Activated CD4-positive, alpha-beta memory T cell treated with anti-CD3 and anti-CD28 coated beads, Interleukin-2, amount 10 ng/mL, durations not matched to agents 7 days and 5 days (primary cell): ENCODE measurements around the gene CPNE7. TPM values are rescaled to one million over a fixed set of nuclear protein-coding genes. Genes with fewer than 3 reads are reported as not detected.
A peak's percentile ranks its signal among the peaks of the same experiment; 100 is the strongest.

Source experiments
- CTCF ChIA-PET: fragments of 350-600 bp; sonication (Branson Sonifier 250); formaldehyde crosslinking; loops from one replicate; lab custom pipeline; 2021; ENCODE audit warnings: antibody characterized with exemption, inconsistent platforms; lab: Charles Lee
- POLR2A ChIA-PET: fragments of 350-600 bp; sonication (Branson Sonifier 250); formaldehyde crosslinking; loops from one replicate; lab custom pipeline; 2021; ENCODE audit warnings: antibody characterized with exemption; lab: Charles Lee
- DNase-seq: peaks from one replicate; pipeline ENCODE4 v3.0.0-alpha.2; 2020
- H3K27ac Mint-ChIP-seq: one replicate; pipeline ENCODE4 v1.8.0; 2021; ENCODE audit warnings: mild to moderate bottlenecking, mixed read lengths
- H3K27me3 Mint-ChIP-seq: one replicate; pipeline ENCODE4 v1.8.0; 2021; ENCODE audit warnings: mixed read lengths
- H3K36me3 Mint-ChIP-seq: one replicate; pipeline ENCODE4 v1.8.0; 2021; ENCODE audit warnings: low read depth, mixed read lengths
- H3K4me1 Mint-ChIP-seq: one replicate; pipeline ENCODE4 v1.8.0; 2021; ENCODE audit warnings: mixed read lengths
- H3K4me3 Mint-ChIP-seq: one replicate; pipeline ENCODE4 v1.8.0; 2021; ENCODE audit warnings: mild to moderate bottlenecking, mixed read lengths
- H3K9me3 Mint-ChIP-seq: one replicate; pipeline ENCODE4 v1.8.0; 2021; ENCODE audit warnings: mixed read lengths
- total RNA-seq, 2 experiments: library from RNA; stranded (reverse); gene quantifications; one replicate each; pipeline ENCODE4 v1.2.3, GENCODE V29; 2021

CPNE7 gene
- total RNA-seq, 2 experiments from 2014 or later, result 3.3 to 4.4 TPM

DNA sequence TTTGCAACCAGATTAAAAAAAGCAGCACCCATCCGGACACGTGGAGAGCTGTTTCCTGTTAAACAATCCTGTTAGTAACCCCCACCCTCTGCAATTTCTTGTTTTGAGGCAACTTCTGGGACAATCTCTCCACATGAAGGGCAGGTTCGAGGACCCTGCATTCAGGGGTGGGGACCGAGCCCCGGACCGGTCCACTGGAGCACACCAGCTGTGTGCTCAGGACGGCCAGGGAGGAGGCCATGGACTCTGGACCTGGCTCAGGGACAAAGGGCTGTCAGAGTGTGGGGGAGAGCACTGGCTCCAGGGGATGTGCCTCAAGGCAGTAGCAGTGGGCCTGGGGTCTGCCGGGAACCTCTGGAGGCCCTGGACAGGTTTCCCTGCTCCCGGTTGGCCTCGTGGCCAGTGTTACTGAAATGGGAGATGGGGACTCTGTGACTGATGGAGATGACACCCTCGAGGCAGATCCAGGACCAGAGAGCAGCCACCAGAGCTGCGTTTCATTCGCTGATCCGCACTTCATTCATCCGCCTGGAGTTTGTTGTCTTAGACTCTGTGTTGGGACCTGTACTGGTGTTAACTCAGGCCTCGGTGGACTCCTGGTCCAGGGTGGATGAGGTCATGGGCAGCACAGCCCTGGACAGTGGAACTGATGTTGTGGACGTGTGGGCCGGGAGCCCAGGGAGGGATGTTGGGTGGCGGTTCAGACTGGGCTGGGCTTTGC is 2.9 kb upstream of the CPNE7 start:
- H3K9me3 Mint-ChIP-seq, result no peaks in the 10 kb centered on the region
- no peak overlapping the region for H3K27ac Mint-ChIP-seq
- POLR2A ChIA-PET, result interaction anchor here (1.4 kb wide), 1 partner anchor 11 kb away, joined by 4 read pairs; no protein-coding TSS in a partner anchor
- DNase-seq, result no peak
- CTCF ChIA-PET, result no interaction called here
- H3K27me3 Mint-ChIP-seq, result peaks cover 20% of the 10 kb centered on the region
- no peak overlapping the region for H3K4me3 Mint-ChIP-seq
- H3K4me1 Mint-ChIP-seq, result peaks cover 14% of the 10 kb centered on the region
- no peaks in the 10 kb centered on the region for H3K36me3 Mint-ChIP-seq

DNA sequence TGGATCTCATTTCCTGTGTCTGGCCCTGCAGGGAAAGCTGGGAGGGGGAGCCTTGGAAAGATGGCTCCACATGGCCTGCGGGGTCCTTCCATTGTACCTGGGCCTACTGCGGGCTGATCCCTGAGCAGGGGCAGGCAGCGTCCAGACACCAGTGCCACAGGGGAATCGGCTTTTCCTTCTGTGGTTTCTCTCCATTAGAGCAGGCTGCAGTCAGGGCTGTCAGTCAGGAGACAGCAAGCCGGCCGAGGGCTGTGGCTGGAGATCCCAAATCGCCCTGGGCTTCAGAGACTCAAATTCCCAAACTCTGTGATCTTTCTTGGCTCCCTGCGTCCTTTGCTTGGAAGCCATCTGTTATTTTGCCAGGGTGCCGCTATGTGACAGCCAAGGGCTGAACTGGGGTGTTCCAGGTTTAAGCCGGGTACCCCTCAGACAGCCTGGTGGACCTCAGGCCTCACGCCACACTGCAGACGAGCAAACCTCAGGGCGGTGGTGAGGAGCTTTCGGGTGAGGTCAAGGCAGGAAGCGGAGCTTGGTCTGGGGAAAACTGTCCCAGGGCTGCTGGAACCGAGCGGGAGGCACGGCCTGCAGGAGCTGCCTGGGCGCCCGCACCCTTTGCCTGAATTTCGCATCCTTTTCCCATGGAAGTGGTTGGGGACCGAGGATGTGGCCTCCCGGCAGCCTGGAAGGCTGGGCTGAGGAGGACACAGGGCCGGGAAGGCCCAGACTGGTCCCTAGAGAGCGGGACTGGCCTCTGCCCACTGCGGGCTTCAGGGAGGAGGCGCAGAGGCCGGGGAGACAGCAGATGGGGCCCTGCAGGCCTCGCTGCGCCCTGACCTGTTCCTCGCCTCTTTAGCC is 1.5 kb upstream of the CPNE7 start:
- DNase-seq, result no peak
- Mint-ChIP-seq H3K27me3 (peaks cover 22% of the 10 kb centered on the region), H3K27ac (no peak overlapping the region), H3K4me3 (peak overlapping the region; percentile 6), H3K4me1 (peaks cover 14% of the 10 kb centered on the region), H3K9me3 (no peaks in the 10 kb centered on the region), H3K36me3 (no peaks in the 10 kb centered on the region)
- ChIA-PET POLR2A (interaction anchor here (0.9 kb wide), 1 partner anchor 9 kb away, joined by 4 read pairs; no protein-coding TSS in a partner anchor), CTCF (interaction anchor here (0.7 kb wide), 1 partner anchor 97 kb away, joined by 3 read pairs; no protein-coding TSS in a partner anchor)

DNA sequence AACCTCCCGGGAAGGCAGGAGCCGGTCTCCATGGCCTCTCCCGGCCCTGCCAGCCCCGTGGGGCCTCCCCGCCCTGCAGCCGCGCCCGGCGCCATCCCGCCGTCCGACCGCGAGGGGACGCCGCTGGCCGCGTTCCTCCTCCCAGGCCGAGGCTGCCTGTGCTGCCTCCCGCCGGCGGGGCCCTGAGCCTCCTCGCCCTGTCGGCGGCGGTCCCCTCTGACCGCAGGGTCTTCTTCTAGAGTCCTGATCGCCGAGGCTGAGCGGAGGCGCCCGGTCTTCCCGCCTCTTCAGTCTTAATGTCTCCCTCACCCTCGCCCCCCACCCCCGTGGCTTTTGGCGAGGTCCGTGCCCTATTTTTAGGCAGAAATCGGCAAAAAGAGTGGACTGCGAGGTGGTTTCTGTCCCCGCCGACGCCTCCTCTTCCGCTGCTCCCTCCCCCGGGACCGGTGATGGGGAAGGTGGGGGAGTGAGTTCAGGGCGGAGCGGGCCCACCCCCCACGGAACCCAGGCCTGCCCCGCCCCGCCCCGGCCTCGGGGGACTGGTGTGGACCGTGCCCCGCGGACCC is 794 bp upstream of the CPNE7 start:
- CTCF ChIA-PET, result no interaction called here
- no peaks in the 10 kb centered on the region for H3K36me3 Mint-ChIP-seq
- POLR2A ChIA-PET, result interaction anchor here (0.9 to 1.5 kb wide), 2 partner anchors 9 to 11 kb away, joined by 4 to 6 read pairs; no protein-coding TSS in a partner anchor
- H3K4me3 Mint-ChIP-seq, result peak overlapping the region; percentile 17
- no peaks in the 10 kb centered on the region for H3K9me3 Mint-ChIP-seq
- peaks cover 22% of the 10 kb centered on the region for H3K27me3 Mint-ChIP-seq
- peaks cover 14% of the 10 kb centered on the region for H3K4me1 Mint-ChIP-seq
- DNase-seq, result peak; percentile 70
- no peak overlapping the region for H3K27ac Mint-ChIP-seq

DNA sequence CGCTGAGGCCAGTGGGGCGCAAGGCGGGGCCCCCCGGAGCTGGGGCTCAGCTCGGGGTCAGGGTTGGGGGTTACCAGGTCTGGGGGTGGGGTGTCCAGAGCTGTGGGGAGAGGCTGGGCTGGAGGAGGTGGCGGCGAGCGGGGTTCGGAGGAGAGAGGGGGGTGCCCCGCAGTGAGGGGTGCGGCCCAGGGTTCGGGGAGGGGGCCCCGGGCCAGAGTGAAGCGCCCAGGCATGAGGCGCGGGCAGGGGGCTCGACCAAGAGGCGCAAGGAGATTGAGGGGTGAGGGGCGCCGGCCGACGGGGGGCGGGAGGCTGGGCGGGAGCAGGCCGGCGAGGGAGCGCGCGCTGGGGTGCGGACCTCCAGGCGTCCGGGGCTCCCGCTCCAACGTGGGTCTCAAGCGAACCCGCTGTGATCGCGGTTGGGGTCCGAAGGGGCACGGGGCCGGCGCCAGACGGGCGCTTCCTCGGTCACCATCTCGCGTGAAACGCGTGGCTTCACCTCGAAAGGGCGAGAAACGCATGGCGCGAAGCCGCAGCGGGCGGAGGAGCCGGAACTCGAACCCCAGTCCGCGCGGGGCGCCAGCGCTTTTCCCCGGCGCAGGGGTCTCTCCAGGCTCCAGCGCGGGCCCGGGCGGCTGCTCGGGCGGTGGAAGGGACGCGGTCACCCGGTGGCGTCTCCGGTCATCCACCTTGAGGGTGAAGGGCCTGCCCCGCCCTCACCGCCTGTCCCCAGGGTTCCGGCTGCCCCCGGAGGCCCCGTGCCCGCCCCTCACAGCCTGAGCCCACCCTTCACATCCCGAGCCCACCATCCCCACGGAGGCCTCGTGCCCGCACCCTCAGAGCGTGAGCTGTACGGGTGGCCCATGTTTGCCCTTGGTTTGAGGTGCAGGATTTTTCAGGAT is 846 bp downstream of the CPNE7 start:
- Mint-ChIP-seq H3K36me3 (no peaks in the 10 kb centered on the region), H3K4me1 (peaks cover 14% of the 10 kb centered on the region), H3K27ac (no peak overlapping the region), H3K27me3 (peaks cover 22% of the 10 kb centered on the region), H3K4me3 (no peak overlapping the region), H3K9me3 (no peaks in the 10 kb centered on the region)
- ChIA-PET CTCF (interaction anchor here (1.4 kb wide), 1 partner anchor 92 kb away, joined by 3 read pairs; no protein-coding TSS in a partner anchor), POLR2A (interaction anchor here (1.5 kb wide), 1 partner anchor 12 kb away, joined by 6 read pairs; no protein-coding TSS in a partner anchor)
- no peak for DNase-seq

DNA sequence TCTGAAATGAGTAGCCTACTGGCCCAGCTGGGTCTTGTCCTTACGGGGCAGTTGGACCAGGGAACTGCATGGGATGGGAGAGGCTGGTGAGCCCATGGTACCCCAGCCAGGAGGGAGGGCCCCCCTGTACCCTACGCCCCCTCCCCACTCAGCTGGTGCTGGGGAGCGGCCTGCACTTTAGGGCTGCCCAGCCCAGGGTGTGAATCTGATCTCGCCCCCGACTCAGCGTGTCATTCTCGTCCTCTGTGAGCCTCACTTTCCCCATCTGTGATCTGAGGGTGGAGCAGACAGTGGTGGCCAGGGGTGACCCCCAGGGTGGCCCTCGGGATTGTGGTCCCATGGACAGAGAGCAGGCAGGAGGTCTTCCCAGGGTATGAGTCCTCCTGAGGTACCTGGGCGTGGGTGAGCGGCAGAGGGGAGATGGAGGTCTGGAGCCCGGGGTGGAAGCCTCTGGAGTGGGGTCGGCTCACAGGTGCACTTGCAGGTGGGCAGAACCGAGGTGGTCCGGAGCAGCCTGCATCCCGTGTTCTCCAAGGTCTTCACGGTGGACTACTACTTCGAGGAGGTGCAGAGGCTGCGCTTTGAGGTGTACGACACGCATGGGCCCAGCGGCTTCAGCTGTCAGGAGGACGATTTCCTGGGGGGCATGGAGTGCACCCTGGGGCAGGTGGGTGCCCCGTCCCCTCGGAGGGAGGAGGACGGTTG is 1.6 kb downstream of the CPNE7 start:
- no peak for DNase-seq
- ChIA-PET CTCF (no interaction called here), POLR2A (no interaction called here)
- H3K9me3 Mint-ChIP-seq, result no peaks in the 10 kb centered on the region
- peaks cover 20% of the 10 kb centered on the region for H3K27me3 Mint-ChIP-seq
- H3K27ac Mint-ChIP-seq, result no peak overlapping the region
- H3K36me3 Mint-ChIP-seq, result no peaks in the 10 kb centered on the region
- peaks cover 8% of the 10 kb centered on the region for H3K4me1 Mint-ChIP-seq
- H3K4me3 Mint-ChIP-seq, result no peak overlapping the region

DNA sequence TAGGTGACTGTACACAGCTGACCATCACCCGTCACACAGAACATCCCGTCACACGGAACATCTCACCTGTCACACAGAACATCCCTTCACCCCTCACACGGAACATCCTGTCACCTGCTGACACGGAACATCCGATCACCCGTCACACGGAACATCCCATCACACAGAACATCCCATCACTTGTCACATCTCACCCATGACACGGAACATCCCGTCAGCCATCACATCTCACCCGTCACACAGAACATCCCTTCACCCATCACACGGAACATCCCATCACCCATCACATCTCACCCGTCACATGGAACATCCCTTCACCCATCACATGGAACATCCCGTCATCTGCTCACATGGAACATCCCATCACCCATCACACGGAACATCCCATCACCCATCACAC is 3.8 kb downstream of the CPNE7 start:
- H3K4me3 Mint-ChIP-seq, result no peak overlapping the region
- no peaks in the 10 kb centered on the region for H3K9me3 Mint-ChIP-seq
- H3K36me3 Mint-ChIP-seq, result no peaks in the 10 kb centered on the region
- no peak overlapping the region for H3K27ac Mint-ChIP-seq
- H3K4me1 Mint-ChIP-seq, result no peaks in the 10 kb centered on the region
- DNase-seq, result no peak
- peaks cover 10% of the 10 kb centered on the region for H3K27me3 Mint-ChIP-seq
- CTCF ChIA-PET, result no interaction called here
- POLR2A ChIA-PET, result no interaction called here

DNA sequence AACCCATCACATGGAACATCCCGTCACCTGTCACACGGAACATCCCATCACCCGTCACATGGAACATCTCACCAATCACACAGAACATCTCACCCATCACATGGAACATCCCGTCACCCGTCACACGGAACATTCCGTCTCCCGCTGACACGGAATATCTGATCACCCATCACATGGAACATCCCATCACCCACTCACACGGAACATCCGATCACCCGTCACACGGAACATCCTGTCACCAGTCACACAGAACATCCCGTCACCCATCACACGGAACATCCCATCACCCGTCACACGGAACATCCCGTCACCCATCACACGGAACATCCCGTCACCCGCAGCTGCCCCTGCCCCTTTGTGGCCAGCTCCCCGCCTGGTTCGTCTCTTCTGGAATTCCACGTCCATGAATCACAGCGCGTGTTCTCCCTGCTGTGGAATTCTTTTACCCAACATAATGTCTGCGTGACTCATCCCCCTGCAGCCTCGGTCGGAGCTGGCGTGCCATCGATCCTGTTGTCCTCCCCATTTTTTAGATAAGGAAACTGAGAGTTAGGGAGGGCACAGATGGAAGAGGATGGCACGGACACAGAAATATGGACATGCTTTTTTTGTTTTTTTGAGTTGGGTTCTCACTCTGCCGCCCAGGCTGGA is 5.6 kb downstream of the CPNE7 start:
- CTCF ChIA-PET, result no interaction called here
- H3K9me3 Mint-ChIP-seq, result no peaks in the 10 kb centered on the region
- no peak overlapping the region for H3K27ac Mint-ChIP-seq

DNA sequence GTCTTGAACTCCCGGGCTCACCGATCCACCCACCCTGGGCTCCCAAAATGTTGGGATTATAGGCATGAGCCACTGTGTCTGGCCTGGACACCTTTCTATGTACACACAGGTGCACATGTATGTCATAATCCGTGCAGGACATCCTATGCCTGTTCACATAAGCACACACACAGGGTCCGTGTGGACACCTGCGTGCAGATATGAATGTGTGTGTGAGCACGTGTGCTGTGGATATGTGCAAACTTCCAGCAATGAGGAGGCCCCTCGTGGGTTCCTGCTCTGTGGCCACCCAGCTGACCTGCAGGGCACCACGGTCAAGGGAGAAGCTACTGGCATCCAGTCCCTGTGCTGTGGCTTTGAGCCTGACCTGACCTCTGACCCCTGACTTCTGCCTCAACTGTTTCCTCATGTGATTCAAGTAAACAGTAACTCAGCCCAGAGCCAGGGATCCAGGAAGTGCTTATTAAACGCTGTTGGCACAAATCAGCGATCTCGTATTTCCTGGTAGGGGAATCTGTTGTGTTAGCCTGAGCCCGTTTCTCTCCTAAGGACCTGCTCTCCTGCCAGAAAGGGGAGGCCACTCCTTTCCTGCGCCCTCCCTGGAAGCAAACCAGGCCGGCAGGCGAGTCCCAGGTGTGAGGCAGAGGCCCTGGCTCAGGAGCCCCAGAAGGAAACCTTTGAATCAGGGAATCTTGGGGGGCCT is 6.5 kb downstream of the CPNE7 start:
- ChIA-PET POLR2A (no interaction called here), CTCF (no interaction called here)
- no peak overlapping the region for H3K27ac Mint-ChIP-seq
- H3K36me3 Mint-ChIP-seq, result no peaks in the 10 kb centered on the region
- DNase-seq, result no peak
- H3K4me3 Mint-ChIP-seq, result no peak overlapping the region
- H3K27me3 Mint-ChIP-seq, result peaks cover 7% of the 10 kb centered on the region
- H3K4me1 Mint-ChIP-seq, result no peaks in the 10 kb centered on the region
- H3K9me3 Mint-ChIP-seq, result no peaks in the 10 kb centered on the region

More for the DNA sequence above, 5.6 kb downstream of the CPNE7 start:
- Mint-ChIP-seq H3K4me3 (no peak overlapping the region), H3K27me3 (peaks cover 7% of the 10 kb centered on the region), H3K4me1 (no peaks in the 10 kb centered on the region), H3K36me3 (no peaks in the 10 kb centered on the region)
- POLR2A ChIA-PET, result no interaction called here
- no peak for DNase-seq

DNA sequence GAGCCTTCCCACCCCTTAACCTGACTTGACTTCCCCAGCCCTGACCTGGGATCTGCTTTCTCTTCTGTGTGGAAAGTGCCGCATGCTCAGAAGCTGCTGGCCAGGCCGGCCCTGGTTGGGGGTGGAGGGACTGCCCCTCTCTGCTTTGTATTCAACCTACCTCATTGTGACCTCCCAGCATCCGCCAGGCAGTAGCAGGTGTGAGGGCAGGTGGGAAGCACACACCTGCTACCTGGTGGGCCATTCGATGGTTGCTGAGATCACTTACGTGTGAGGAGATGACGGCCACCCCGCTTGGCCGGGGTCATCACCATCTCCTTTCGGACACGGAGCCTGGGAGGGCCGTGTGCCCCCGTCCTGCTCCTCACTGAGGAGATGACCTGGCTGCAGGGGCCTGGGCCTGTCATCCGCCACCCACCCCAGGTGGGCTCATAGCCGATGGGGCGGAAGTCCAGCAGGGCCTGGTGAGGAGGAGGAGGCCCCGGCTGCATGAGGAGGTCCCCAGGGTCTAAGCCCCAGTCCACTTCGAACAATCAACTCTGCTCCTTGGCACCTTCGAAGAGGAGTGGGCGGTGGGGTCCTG is 7.1 kb downstream of the CPNE7 start:
- H3K9me3 Mint-ChIP-seq, result no peaks in the 10 kb centered on the region

DNA sequence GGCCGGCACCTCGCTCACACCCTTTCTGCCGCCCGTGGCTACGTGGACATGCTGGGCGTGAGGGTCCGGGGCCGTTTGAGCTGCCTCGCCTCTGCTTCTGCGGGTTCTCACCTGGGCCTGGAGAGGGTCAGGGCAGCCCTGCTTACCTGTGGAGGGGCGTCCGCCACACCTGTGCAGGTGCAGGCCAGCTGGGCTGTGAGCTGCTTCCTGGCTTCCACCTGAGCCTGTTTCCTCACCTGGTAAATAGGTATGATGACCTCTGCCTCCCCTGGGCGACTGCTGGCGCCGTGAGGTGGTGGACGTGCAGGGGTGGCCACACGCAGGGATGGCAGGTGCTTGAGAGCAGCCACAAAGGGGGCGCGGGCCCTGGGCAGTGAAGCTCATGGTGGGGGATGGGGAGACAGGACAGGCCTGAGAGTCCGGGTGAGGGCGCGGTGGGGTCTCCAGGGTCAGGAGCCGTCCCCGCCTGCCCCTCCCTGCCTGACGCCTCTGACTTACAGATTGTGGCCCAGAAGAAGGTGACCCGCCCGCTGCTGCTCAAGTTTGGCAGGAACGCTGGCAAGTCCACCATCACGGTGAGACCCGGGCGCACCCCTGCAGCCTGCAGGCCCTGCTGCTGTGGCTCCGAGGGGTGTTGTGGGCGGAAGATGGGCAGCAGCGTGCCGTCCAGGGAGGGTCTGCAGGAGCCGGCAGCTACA is 7.8 kb downstream of the CPNE7 start:
- no peak overlapping the region for H3K4me3 Mint-ChIP-seq
- no peaks in the 10 kb centered on the region for H3K36me3 Mint-ChIP-seq
- CTCF ChIA-PET, result no interaction called here
- no peak for DNase-seq
- H3K4me1 Mint-ChIP-seq, result no peaks in the 10 kb centered on the region
- no peak overlapping the region for H3K27ac Mint-ChIP-seq
- peaks cover under 1% of the 10 kb centered on the region for H3K27me3 Mint-ChIP-seq
- no peaks in the 10 kb centered on the region for H3K9me3 Mint-ChIP-seq
- POLR2A ChIA-PET, result no interaction called here

More for the DNA sequence above, 7.1 kb downstream of the CPNE7 start:
- CTCF ChIA-PET, result no interaction called here
- DNase-seq, result no peak
- H3K27me3 Mint-ChIP-seq, result peaks cover 2% of the 10 kb centered on the region
- no peak overlapping the region for H3K4me3 Mint-ChIP-seq
- H3K27ac Mint-ChIP-seq, result no peak overlapping the region
- no peaks in the 10 kb centered on the region for H3K36me3 Mint-ChIP-seq
- no peaks in the 10 kb centered on the region for H3K4me1 Mint-ChIP-seq
- POLR2A ChIA-PET, result no interaction called here
